Fibroblast of peridontal ligament (primary cell): ENCODE results near the gene FAM181A.
A peak's percentile ranks its signal among the peaks of the same experiment; 100 is the strongest.

ENCODE experiments used
- DNase-seq: peaks from one replicate; pipeline ENCODE4 v3.0.0-alpha.2; 2010; ENCODE audit errors: extremely low read depth

FAM181A gene

DNA sequence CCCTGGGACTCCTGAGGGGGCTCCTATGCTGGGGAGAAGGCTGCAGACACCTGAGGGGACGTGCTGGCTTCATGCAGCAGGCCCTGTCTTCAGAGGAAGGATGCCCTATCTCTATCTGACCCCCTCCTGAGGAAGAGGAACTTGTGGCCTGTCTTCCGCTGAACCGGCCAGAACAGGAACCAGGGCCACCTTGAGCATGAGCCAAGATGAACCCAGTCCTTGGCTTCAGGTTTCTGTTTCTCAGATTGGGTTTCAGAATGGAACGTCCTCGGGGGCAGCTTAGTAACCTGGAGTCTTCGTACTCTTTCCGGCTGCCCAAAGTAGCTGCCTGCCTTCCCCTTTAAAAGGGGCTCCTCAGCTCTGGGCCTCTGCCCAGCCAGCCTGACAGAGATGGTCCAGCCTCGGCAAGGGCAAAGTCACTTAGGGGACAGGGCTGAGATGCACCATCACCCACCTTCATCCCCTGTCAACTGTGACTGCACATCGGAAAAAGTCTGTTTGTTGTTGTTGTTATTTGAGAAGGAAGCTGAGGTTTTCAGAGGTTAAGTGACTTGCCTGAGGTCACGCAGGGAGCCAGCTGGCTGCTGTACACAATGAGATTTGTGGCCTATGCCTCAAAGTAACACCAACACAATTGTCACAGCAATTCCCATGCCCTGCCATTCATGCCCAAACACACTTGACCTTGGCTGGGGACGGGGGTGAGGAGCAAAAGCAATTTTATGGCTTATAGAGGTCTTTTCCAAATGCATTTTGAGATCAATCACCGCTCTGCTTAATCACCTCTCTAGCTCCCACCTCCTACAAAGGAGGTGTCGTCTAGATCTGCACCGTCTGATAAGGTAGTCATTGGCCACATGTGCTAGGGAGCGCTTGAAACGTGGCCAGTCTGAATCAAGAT, 35.8 kb downstream of the FAM181A start:
- DNase-seq, result no peak

DNA sequence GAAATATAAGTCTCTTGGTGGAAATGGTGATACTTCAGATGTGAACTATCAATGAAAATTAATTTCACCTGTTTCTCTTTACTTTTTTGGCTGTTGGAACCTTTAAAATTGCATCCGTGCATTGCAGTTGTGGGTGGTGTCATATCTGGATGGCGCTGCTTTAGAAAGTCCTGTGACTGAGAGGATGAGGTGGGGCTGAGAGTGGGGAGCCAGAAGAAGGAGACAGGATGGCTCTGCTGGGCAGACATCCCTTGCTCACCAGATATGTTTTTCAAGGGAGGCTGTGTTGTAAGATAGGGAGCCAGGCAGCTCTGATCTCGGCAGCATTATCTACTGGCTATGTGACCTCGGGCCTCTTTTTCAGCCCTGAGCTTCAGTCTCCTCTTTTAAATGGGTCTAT, 36.5 kb downstream of the FAM181A start:
- DNase-seq, result no peak

DNA sequence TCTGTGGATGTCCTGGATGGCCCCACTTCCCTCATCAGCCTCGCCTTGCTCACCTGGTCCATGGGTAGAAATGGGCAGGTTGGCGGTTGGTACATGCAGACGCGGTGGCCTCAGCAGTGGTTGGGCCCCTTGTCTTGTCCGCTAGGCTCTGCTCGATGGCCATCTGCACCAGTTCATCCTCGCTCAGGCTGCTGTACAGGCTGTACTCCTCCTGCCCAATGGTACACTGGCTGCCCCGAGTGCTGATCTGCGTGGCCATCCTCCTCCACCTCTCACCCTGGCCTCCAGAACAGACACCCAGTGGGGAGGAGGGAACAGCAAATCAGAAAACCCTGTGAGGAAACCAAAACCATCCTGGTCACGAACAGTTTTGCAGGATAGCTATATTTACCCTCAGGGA, 37.1 kb downstream of the FAM181A start:
- no peak for DNase-seq

DNA sequence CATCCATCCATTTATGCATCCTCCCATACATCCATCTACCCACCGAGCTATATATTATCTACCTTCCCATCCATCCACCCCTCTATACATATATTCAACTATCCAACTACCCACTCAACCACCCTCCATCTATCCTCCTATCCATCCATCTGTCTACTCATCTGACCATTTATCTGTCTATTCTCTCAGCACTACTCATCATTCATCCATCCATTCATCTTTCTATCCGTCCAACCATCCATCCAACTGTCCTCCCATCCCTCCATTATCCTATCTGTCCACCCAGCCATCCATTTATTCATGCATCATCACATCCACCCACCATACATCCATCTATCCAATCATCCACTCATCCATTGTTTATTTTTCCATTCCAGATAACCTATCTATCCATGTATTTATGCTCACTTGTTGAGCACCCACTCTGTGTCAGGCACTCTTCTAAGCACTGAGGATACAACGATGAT, 37.7 kb downstream of the FAM181A start:
- no peak for DNase-seq

DNA sequence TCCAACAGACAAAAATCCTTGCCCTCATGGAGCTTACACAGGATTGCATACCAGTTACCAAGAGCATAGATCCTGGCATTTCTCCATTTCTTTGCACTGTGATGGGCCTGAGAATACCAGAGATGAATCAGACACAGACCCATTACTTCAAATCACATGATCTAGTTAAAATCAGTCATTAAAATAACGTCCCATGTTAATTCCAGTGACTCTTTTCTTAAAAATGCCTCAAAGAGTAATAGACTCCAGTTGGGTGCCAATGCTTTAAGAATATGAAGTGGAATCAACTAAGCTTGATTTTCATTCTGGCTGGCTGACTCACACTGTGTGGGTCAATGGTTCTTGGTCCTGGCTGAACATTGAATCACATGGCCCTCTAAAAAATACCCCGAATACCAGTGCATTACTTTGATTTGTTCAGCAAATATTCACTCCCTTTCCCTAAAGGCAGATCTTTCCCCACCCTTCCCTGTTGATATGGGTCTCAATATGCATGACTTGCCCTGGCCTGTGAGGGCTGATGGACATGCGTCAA, 38.2 kb downstream of the FAM181A start:
- peak; percentile 97 for DNase-seq

DNA sequence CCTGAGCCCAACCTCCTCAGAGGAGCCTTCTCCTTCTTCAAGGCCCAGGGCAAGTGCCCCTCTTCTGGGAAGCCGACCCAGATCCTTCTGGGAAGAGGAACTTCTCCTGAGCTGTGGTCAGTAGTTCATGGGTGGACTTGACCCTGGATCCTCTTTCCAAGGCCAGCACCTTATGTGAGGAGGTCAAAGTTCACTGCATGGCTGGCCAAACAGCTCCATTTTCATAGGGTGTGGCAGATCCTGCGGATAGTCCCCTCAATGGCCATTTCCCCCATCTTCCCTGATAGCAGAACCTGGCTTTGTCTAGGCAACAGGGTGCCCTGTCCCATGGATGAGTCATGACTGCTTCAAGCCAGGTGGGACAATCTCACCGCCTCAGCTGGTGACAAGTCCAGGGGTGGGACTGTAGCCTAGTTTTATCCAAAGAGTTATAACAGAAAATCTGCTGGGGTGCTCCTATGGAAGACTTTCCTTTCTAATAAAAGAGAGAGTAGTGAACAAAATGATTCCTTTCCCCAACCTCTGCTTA, 38.9 kb downstream of the FAM181A start:
- DNase-seq, result no peak

DNA sequence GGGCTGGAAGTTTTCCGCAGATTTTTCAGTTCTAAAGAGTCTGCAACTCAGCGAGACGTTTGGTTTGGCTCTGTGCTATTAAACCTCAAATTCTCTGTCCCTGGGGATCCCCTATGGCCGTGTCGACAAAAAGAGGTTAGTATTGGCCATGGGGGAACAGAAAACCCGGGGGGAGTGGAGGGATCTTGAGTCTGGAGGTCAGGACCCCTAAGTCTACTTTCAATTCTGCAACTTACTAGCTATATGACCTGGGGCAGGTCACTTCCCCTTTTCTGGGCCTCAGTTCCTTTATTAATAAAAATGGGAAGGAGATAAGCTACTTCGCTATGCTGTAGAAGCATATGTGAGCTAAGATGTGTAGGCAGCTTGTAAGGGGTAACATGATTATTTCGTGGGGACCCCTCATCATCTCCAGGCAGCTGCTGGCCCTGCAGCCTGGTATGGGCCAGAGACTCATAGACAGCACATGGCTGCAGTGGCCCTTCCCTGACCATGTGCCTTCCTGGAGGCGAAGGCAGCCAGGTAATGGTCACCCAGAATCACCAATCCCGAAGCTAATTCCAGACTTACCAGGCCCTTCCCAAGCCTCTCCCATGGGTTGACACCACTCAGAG, 40.6 kb downstream of the FAM181A start:
- DNase-seq, result no peak

DNA sequence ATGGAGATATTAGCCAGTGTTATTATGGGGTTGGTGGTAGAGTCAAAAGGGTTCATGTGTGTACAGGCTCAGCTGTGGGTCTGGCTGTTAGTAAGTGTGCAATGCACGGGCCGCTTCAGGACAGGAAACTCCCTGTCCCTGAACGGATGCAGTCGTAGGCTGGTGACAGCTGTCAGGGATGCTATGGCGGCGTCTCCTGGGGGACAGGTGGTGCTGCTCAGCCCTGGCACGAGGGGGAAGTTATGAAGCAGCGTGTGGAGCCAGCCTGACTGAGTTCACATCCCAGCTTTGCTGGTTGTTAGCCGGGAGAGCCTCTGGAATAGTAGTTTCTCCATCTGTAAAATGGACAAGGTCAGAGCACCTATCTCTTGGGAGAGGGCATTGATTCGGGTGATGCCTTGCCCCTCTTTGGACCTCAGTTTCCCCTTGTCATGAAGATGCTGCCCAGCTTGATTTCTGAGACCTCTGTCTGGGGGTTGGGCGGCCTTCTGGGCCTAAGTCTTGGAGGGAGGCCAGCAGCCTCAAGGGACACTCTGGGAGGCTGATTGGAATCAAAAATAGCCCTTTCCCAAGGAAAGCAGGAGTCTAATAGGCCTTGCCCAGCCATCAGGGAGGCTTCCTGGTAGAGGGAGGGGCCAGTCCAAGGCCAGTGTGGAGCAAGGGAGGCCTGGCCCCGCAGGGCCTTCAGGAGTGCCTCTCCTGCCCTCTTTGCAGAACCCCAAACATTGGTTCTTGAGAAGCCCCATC, 42.1 kb downstream of the FAM181A start:
- peak; percentile 39 for DNase-seq

DNA sequence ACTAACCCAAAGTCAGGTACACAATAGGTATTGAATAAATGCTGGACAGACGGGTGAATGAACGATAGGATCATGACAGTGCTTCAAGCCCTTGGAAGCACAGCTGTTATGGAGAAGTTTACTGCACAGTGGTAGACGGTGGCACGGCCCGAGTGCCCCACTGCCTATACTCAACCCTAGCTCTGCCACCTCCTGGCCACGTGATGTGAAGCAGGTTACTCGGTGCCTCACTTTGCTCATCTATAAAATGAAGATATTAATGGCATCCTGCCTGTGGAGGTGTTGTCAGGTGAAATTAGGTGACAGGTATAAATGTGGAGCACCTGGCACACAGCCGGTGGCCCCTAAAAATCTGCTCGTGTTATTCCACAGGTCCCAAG, 43.4 kb downstream of the FAM181A start:
- no peak for DNase-seq

DNA sequence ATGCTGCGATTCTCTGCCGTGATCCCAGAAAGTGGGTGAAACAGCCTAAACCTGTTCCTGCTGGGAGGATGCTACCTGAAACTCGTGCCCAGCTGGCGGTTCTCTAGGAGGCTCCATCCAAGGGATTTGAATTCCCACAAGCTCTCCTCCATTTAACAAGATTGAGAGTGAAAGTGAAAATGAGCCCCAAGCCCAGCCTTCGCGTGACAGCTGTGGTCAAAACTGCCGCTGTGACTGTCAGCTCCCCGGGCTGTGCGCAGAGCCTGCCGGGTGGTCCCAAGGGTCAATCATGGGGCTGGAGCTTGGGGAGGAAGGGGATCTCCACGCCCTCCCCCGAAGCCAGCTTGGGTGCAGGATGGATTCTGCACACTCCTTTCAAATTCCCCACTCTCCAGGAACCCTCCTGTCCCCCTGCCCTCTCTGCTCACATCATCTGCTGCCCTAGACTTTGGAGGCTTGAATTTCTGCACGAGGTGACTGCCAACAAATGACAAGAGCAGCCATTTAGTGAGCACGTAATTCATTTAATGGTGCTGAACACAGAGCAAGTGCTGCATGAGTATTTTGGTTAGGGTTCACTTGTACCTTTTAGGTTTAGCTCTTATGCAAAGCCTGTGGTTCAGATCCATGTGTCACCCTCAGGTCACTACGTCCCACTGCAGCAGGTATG, 44.0 kb downstream of the FAM181A start:
- peak; percentile 48 for DNase-seq

DNA sequence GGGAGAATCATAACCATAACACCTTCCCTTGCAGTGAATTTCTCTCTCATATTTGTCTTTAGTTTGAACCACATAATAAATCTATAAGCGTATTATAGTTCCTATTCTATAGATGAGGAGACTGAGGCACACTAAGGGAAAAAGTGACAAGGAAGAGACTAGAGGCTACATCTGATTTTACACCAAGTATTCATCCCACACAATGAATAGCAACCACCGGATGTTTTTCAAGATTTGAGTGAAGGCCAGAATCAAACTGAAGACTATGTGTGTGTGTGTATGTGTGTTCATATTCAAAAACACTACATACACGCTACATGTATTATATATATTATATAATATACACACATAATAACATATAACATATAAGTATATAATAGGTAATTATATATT, 44.5 kb downstream of the FAM181A start:
- DNase-seq, result no peak

DNA sequence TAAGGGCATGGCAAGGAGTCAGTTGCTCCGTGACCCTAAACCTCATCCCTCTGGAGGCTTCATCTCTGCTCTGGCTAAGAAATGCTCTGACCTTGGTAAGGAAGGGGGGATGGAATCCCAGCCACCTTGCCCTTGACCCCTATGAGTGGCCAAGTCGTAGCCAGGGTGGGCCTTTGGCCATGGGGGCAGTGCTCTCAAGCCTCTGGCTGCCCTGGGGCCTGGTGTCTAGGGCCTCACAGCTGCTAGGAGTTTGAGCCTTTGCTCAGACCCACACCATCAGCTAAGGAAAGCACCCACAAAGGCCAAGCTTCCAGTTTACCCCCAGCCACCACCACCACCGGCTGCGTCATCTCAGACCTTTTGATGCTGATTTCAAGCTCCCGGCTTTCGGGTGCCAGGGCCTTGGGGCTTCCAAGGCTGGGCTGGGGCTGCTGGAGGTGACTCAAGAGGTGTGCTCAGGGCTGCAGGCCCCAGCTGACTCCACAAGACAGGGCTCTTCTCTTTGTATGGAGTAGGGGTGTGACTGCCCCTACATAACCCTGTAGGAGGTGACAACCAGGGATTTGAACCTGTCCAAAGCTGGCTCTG, 45.6 kb downstream of the FAM181A start:
- DNase-seq, result no peak

DNA sequence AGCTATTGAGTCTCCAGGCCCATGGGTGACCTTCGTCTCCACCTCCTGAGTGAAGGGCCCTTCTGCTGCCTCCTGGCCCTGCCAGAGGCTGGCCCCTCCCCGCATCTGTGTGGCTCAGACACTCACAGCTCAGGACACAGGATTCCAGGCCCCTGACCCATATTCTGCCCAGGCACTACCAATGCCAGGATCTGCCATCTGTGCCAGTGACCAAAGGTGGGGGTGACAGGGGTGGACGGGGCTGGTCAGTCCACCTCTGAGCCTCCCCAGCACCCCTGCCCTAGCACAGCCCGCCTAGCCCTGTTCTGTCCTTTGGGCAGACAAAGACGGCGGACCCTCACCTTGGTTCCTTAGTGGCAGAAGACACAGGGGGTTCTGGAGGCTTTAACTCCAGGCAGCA, 46.5 kb downstream of the FAM181A start:
- no peak for DNase-seq

DNA sequence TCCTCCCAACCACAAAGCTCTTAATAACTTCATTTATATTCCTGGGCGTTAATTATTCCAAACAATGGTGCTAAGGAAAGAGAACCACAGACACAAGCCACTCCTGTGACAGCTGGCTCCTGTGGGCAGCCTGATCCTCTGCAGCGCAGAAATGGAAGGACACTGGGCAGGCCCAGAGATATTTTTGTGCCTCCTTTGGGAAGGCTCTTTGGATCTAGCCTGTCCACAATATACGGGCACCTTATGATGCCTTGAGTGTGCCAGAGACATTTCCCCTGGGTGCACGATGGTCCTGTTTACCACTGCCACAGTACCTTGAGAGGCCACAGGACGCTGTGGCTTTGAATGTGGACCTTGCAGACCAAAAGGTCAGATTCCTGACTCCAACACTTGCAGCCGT, 47.2 kb downstream of the FAM181A start:
- no peak for DNase-seq

DNA sequence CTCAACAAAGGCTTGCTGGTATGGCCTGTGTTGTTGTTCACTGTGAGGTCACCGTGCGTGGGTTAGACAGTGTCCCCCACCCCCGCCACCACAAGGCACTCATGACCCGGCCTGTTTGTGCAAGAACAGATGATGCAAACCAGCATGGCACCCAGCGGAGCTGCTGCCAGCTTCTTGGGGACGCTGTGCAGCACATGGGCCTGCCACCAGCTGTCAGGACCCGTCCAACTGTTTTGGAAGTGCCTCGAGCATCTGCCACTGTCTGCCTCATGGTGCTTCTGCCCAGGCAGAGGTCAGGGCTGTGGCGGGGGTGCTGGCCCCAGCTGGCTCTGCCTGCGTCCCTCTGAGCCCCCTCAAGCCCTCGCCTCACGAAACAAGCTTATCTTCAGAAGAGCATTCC, 47.7 kb downstream of the FAM181A start:
- no peak for DNase-seq

DNA sequence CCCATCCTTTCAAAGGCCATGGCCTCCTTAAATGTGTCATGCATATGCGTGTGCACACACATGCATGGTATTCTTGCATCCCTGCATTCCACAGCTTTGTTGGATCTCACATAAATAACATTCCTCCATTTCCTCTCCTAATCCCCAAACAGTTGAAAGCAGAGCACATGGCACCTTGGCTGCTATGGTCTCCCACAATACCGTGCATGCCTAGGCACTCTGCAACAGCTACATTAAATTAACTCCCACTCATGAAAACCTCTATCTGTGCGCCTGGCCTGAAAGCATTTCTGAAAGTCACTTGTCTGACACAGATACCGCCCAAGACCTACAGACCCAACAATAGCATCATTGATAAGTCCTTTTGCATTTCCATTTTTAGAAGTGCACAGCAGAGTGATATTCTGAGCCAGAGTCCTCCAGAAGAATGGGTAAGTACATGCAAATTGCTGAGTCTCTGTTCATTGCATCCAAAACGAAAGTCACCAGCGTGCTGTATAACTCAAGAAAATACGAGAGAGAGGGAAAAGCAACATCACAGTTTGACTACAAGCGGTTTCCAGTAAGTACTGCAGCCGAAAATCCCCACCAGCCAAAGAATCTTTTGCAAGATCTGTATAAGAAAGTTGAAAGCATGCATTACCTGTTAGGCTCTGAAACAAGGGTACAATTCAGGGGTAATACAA, 48.8 kb downstream of the FAM181A start:
- no peak for DNase-seq

DNA sequence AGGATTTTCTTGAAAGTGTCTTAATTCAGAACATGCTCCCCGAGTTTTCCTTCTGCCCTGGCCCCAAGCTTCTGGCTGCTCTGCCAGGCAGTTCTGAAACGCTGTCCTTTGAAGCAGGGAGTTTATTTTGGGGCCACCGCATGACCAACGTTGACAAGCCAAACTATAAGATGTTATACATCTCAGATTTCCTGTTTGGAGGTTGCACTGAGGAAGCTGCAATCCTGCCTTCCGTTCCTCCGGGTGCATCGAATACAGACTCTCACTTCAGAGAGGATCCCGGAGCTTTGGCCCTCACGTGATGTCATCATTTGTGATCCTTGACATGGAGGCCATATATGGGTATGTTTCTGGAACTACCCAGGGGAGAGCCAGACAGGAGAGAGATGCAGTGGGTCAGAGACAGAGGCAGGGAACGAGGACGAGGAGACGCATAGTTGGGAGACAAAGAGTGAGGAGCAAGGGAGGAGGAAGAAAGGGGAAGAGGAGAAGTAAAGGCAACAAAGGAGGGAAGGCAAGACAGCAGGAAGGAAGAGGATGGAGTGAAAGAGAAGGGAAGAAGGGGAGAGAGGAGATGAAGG, 49.4 kb downstream of the FAM181A start, which contains the start of gene ASB2:
Gene ASB2, minus strand, starts transcription at position 94 of the 581 bp plus-strand sequence. CDS start 12,031 bp downstream, outside the sequence.
- no peak for DNase-seq

DNA sequence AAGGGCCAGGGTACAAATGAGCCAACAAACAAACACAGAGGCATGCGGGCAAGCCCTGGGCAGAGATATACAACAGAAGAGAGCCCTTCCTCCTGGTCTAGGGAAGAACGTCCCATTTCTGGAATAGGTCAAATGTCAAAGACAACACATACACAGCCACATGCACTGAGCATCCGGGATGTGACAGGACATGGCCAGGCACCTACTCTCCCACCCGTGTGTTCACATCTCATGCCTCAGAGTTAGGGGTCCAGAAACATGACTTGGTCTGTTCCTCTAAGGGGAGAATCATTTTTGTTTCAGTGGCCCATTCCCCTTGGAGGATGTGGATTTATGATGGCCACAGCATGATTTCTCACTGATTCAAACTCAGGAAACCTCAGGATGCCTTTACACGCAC, 50.0 kb downstream of the FAM181A start:
- no peak for DNase-seq

DNA sequence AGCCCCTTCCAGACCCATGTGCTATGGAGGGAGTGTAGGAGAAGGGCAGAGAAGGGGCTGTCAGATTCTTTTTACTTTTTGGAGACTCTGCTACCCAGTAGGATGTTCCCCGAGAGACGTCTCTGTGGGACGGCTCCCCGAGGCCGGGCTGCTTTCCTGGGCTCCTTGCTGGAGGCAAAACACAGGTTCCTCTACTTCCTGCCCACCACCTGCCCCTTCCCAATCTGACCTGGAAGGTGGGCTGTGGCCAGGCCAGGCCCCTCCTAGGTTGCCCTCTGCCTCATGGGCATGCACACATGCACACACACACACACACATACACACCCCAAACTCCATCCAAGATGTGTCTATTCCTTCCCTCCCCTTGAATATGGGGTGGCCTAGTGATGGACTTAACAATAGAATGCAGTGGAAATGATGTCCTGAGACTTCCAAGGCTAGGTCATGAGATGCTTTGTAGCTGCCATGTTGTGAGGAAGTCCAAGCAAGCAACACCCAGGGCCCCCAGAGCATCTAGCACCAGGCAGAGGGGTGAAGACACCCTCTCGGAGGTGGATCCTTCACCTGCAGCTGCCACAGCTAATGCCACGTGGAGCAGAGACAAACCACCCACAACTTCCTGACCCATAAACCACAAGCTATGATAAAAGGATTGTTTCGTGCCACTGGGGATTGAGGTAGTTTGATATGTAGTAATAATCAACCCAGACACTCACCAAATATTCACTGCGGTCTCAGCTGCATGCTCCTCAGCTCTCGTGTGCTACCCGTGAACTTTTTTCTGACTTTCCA, 50.8 kb downstream of the FAM181A start:
- DNase-seq, result no peak
